ENCODE results near the gene CCR6. TPM values are rescaled to one million over a fixed set of nuclear protein-coding genes. Genes with fewer than 3 reads are reported as not detected.

CCR6 gene
- total RNA-seq, 1 donor = 14.8 TPM

DNA sequence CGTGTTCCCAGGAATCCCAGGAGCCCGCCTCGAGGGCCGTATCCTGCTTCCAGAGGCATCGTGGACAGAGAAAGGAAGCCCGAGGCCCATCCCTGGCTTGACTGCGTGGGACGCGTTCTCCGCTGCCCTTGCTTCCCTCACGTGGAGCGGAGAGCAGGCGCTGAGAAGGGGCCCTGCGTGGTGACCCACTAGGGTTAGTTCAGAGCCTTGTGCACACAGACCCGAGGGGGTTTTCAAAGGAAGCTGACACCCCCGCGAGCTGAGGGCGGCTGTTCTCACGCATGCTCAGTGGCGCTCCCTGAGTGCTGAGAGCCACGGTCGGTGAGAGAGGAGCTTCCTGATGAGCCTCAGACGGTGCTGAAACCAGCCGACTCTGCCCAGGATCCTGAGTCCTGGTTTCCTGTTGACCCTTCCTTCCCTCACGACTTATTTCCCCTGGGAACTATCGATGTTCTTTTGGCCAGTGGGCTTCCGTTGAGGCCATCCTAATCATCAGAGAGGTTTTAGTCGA lies 28.9 kb upstream of the CCR6 start:
- Histone ChIP-seq H3K4me3 (ENCODE audit: low read length) (peak overlapping the region; percentile 20), H3K27me3 (ENCODE audit: insufficient read depth, low read length) (no peaks in the 10 kb centered on the region), H3K4me1 (ENCODE audit: insufficient read depth, low read length) (peaks cover 97% of the 10 kb centered on the region), H3K9me3 (ENCODE audit: low read depth, low read length) (no peaks in the 10 kb centered on the region)

DNA sequence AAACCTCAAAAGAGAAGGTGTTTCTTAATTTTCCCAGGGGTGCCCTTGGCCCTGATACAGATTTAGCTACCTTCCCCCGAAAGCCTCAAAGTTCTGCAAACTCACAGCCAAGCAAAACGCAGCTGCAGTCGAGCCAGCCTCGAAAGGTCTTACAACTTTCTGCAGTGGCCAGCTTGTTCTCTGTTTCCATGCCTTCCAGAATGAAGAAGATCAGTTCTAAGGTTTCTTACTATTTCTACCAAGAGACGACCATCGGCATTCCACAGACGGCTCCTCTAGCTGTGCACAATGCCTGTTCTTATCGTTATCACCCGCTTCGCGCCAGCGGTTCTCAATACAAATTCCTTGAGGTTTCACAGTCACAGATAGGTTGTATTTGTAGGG lies 28.5 kb upstream of the CCR6 start:
- Histone ChIP-seq H3K27me3 (ENCODE audit: insufficient read depth, low read length) (no peaks in the 10 kb centered on the region), H3K4me3 (ENCODE audit: low read length) (no peak overlapping the region), H3K4me1 (ENCODE audit: insufficient read depth, low read length) (peaks cover 98% of the 10 kb centered on the region), H3K9me3 (ENCODE audit: low read depth, low read length) (no peaks in the 10 kb centered on the region)

DNA sequence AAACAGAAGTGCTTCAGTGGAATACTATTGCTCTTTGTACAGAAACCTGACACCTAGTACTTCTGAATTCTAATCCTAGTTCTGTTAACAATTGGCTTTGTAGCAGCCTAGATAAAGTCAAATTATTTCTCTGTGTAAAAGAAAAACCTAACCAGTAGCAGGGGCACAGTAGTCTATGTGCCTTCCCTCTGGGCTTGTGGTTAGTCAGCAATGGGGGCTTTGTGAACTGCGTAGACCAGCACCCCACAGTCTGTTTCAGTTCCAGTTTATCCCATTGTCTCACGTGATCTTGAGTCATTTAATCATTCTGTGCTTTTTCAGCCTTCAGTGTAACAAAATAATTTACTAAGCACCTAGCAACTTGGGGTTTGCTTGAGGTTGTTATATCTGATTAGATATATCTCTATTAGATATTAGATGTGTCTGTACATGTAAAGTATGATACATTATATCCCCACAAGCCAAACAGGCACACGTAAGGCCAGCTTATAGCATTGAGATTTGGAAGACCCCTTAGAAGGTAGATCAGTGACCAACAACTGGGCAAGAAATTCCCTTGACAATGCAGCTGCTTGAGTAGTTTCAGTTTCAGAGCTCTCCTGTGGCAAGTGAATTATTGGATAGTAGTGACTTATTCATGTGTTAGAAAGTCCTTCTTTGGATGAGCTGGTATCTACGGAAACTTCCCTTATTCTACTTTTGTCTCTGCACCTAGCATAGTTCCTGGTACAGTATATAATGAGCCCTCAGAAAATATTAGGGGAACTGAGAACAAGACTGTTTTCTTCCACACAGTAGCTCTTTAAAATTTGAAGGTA lies 27.9 kb upstream of the CCR6 start:
- no peaks in the 10 kb centered on the region for H3K9me3 ChIP-seq (ENCODE audit: low read depth, low read length)
- peaks cover 96% of the 10 kb centered on the region for H3K4me1 ChIP-seq (ENCODE audit: insufficient read depth, low read length)
- H3K4me3 ChIP-seq (ENCODE audit: low read length) = no peak overlapping the region
- H3K27me3 ChIP-seq (ENCODE audit: insufficient read depth, low read length) = no peaks in the 10 kb centered on the region

DNA sequence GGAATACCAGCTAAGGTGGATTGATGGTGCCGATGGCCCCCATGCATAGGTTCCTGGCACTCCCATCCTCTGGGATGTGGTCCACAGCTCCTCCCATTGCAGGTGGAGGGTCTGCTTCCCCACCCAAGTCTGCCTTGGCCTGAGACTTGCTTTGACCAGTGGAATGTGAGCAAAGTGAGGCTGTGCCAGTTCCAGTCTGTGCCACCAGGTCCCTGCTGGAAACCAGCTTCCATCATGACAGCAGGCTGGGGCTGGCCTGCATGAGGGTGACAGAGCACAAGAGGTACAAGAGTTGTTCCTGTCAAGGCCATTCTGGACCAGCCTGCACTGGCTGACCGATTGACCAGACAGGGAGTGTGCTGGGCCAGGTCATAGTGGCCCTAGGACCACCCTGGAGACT lies 27.0 kb upstream of the CCR6 start:
- Histone ChIP-seq H3K9me3 (ENCODE audit: low read depth, low read length) (no peaks in the 10 kb centered on the region), H3K4me1 (ENCODE audit: insufficient read depth, low read length) (peaks cover 87% of the 10 kb centered on the region), H3K4me3 (ENCODE audit: low read length) (no peak overlapping the region), H3K27me3 (ENCODE audit: insufficient read depth, low read length) (no peaks in the 10 kb centered on the region)

DNA sequence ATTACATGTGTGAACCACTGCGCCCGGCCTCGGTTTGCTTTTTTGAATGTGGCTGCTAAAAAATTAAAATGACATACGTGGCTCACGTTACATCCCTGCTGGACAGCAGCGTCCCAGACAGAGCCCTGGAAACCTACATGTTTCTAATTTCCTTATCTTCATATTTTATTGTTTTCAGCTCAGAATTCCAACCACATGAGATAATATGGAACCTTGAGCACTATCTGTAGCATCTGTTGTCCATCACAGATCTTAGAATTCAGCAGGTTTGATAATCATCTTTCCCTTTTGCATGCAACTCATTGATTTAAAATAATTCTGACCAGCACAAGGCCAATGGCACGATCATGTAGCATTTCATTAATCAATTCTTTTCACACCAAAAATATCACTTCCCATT lies 25.9 kb upstream of the CCR6 start:
- no peaks in the 10 kb centered on the region for H3K27me3 ChIP-seq (ENCODE audit: insufficient read depth, low read length)
- H3K4me3 ChIP-seq (ENCODE audit: low read length) = no peak overlapping the region
- no peaks in the 10 kb centered on the region for H3K9me3 ChIP-seq (ENCODE audit: low read depth, low read length)
- H3K4me1 ChIP-seq (ENCODE audit: insufficient read depth, low read length) = peaks cover 76% of the 10 kb centered on the region

DNA sequence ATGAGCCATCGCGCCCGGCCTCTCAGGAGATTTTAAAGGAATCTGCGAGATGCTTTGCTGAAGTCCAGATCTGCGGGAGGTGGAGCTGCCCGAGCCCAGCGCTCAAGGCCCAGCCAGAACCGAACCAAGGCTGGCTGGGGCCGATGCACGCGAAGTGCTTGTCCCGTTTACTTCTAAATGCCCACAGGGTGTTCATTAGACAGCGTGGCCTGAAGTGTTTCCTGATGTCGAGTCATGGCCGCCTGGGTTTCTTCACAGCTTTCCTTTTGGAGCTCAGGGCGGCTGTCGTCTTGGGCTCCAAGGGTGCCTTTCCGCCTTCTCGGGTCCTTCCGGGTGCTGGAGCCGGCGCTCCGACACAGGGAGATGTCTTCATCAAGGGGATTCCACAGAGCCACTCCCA lies 25.1 kb upstream of the CCR6 start:
- H3K9me3 ChIP-seq (ENCODE audit: low read depth, low read length) = no peaks in the 10 kb centered on the region
- peaks cover 75% of the 10 kb centered on the region for H3K4me1 ChIP-seq (ENCODE audit: insufficient read depth, low read length)
- H3K4me3 ChIP-seq (ENCODE audit: low read length) = no peak overlapping the region
- no peaks in the 10 kb centered on the region for H3K27me3 ChIP-seq (ENCODE audit: insufficient read depth, low read length)

DNA sequence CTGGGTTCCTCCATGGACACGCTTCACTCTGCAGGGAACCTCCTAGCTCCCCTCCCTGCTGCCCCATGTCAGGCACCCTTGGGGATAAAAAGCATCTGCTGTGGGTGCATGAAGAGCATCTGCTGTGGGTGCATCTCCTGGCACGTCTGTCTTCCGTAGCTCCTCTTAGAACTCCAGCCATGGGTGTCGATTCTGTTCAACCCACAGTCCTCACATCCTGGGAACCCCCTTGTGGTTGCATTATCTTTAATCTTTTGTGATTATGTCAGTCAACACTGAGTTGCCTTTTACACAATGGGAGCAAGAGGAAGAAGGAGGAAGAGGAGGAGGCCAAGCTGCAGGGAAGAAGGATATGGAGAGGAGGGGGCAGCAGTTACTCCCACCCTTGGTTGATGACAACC lies 24.1 kb upstream of the CCR6 start:
- Histone ChIP-seq H3K4me1 (ENCODE audit: insufficient read depth, low read length) (peaks cover 75% of the 10 kb centered on the region), H3K9me3 (ENCODE audit: low read depth, low read length) (no peaks in the 10 kb centered on the region), H3K4me3 (ENCODE audit: low read length) (no peak overlapping the region), H3K27me3 (ENCODE audit: insufficient read depth, low read length) (no peaks in the 10 kb centered on the region)

DNA sequence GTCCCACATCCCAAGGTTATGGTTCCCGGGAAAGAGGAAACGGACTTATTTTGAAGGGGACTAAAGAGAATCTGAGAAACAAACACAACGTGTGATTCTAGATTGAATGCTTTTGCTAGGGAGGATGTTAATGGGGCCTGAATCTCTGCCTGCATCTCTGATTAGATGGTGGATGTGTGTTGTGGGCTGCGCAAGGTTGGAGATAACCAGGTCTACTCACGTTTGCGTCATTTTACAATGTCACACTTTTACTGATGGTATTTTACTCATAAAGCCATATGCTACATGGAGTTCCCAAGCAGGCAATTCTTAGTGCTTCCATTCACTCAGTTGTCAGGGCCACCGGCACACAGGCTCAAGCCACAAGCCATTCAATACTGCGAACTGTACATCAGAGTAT lies 23.2 kb upstream of the CCR6 start:
- no peak overlapping the region for H3K4me3 ChIP-seq (ENCODE audit: low read length)
- H3K27me3 ChIP-seq (ENCODE audit: insufficient read depth, low read length) = no peaks in the 10 kb centered on the region
- peaks cover 69% of the 10 kb centered on the region for H3K4me1 ChIP-seq (ENCODE audit: insufficient read depth, low read length)
- no peaks in the 10 kb centered on the region for H3K9me3 ChIP-seq (ENCODE audit: low read depth, low read length)

DNA sequence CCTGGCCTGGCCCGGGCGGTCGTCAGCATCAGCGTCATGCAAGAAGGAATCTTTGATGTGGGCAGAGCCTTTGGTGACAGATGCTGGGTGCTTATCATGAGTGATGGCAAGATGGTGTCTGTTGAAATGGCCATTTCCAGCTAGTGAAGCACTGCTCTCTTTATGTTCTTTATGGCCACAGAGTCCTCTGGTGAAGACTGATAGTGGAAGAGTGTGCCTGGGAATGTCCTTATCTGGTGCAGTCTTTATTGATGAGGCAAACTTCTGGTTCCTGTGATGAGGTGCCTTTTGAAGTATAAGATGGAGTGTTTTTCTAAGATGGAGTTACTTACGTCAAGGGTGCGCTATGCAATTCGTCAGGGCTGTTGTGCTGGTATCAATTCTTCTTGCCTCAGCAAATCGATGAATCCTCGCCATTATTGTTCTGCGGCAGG lies 22.6 kb upstream of the CCR6 start:
- no peaks in the 10 kb centered on the region for H3K9me3 ChIP-seq (ENCODE audit: low read depth, low read length)
- H3K4me1 ChIP-seq (ENCODE audit: insufficient read depth, low read length) = peaks cover 67% of the 10 kb centered on the region
- H3K27me3 ChIP-seq (ENCODE audit: insufficient read depth, low read length) = no peaks in the 10 kb centered on the region
- H3K4me3 ChIP-seq (ENCODE audit: low read length) = no peak overlapping the region

DNA sequence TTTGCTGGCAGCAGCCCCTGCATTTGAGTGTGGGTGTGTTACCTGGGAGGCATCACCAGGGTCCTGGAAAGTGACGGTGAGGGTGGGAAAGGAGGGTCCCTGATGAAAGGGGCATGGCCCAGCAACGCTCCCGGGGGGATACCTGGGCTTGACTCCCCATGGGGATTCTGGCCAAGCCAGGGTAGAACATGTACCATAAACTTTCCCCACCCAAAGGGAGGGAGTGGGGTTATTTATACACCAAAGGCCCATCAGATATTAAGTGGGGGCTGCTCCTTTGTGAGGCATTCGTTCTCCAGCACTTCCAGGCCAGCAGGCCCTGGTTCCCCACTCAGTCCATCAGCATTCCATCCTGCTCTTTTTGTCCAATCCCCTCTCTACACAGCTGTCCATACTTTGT lies 20.6 kb upstream of the CCR6 start:
- H3K4me1 ChIP-seq (ENCODE audit: insufficient read depth, low read length) = peaks cover 53% of the 10 kb centered on the region
- no peaks in the 10 kb centered on the region for H3K27me3 ChIP-seq (ENCODE audit: insufficient read depth, low read length)
- H3K4me3 ChIP-seq (ENCODE audit: low read length) = no peak overlapping the region
- no peaks in the 10 kb centered on the region for H3K9me3 ChIP-seq (ENCODE audit: low read depth, low read length)

DNA sequence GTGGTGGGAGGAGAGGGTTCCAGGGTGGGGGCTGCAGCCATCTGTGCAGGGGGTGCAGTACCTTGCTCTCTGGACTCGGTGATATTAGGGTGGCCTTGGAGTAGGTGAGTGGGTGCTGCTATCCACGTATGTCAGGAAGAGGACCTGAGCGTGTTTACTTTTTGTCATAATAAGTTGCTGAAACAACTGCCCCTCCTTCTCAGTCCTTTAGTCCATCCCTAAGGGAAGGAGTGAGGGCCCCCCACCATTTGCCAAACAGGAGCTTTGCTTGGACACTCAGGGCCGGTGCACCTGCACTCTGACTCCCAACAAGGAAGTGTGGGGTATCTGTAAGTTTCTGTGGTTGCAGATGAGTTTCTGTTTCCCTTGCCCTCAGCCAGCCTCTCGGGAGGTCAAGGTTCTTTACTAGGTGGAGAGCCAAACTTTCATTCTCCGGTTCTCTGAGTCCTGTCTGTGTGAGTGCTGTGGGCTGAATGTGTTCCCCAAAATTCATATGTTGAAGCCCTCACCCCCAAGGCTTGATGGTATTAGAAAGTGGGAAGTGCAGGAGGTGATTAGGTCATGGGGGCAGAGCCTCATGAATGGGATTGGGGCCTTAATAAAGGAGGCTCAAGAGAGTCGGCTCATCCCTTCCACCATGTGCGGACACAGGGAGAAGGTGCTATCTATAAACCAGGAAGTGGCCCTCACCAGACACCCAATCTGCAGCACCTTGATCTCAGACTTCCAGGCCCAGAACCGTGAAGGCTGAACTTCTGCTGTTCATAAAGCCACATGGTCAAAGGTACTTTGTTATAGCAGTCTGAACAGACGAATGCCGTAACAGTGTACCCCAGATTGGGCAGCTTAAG lies 19.6 kb upstream of the CCR6 start:
- peaks cover 43% of the 10 kb centered on the region for H3K4me1 ChIP-seq (ENCODE audit: insufficient read depth, low read length)
- no peak overlapping the region for H3K4me3 ChIP-seq (ENCODE audit: low read length)
- no peaks in the 10 kb centered on the region for H3K9me3 ChIP-seq (ENCODE audit: low read depth, low read length)
- no peaks in the 10 kb centered on the region for H3K27me3 ChIP-seq (ENCODE audit: insufficient read depth, low read length)

DNA sequence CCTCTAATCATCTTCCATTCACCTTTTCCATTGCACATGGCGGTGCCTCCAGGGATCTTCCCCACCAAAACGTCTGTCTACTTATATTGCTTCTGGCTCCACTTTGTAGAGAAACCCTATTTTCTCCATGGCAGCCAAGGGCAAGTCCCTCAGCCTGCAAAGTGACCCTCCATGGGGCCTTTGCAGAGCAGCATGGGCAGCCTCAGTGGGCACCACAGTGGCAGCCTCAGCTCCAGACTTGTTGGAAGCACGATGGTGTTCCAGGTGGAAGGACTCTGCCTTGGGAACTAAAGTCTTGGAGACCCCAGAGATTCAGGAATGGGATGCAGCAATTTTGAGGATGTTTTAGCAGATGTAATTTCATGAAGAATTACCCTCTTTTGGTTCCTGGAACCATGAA lies 18.5 kb upstream of the CCR6 start:
- H3K27me3 ChIP-seq (ENCODE audit: insufficient read depth, low read length) = no peaks in the 10 kb centered on the region
- peaks cover 32% of the 10 kb centered on the region for H3K4me1 ChIP-seq (ENCODE audit: insufficient read depth, low read length)

DNA sequence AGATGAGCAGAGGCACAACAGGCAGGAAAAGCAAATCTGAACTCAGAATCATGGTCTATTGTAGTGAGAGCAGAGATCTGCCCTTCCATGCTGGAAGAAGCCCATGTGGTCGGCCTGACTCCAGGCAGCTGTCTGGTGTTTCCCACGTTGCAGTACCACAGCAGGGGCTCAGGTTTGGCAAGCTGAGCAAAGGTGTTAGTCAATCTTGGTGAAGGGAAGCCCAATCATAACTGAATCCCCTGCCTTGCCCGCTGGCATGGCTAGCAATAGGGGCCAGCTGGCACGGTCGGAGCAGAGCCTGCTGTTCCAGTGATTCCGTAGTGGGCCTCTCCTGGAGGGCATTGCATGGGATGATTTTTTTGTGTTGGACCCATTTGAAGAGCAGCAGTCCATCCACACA lies 17.8 kb upstream of the CCR6 start:
- H3K4me1 ChIP-seq (ENCODE audit: insufficient read depth, low read length) = peaks cover 35% of the 10 kb centered on the region
- no peaks in the 10 kb centered on the region for H3K27me3 ChIP-seq (ENCODE audit: insufficient read depth, low read length)
- no peaks in the 10 kb centered on the region for H3K9me3 ChIP-seq (ENCODE audit: low read depth, low read length)
- H3K4me3 ChIP-seq (ENCODE audit: low read length) = no peak overlapping the region

More for the DNA sequence above, 18.5 kb upstream of the CCR6 start:
- Histone ChIP-seq H3K9me3 (ENCODE audit: low read depth, low read length) (no peaks in the 10 kb centered on the region), H3K4me3 (ENCODE audit: low read length) (no peak overlapping the region)

DNA sequence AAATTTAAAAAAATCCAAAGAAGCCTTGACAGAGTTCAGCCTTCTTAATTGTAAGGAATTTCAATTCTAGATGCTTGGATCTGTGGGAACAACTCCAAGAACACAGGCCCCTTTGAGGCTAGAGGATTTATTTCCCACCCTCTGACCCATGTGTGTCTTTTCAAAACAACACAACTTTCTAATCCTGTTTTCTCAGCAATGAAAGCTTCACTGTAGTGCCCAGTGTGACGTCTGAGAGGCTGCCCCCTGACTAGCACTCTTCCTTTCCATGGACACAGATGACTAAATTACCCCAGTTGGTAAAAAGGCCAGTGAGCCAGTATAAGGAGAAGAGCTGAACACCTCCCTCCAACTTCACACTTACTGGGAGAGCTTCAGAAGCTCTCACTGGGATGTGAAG lies 16.5 kb upstream of the CCR6 start:
- peaks cover 38% of the 10 kb centered on the region for H3K4me1 ChIP-seq (ENCODE audit: insufficient read depth, low read length)
- no peaks in the 10 kb centered on the region for H3K27me3 ChIP-seq (ENCODE audit: insufficient read depth, low read length)
- no peaks in the 10 kb centered on the region for H3K9me3 ChIP-seq (ENCODE audit: low read depth, low read length)
- no peak overlapping the region for H3K4me3 ChIP-seq (ENCODE audit: low read length)

DNA sequence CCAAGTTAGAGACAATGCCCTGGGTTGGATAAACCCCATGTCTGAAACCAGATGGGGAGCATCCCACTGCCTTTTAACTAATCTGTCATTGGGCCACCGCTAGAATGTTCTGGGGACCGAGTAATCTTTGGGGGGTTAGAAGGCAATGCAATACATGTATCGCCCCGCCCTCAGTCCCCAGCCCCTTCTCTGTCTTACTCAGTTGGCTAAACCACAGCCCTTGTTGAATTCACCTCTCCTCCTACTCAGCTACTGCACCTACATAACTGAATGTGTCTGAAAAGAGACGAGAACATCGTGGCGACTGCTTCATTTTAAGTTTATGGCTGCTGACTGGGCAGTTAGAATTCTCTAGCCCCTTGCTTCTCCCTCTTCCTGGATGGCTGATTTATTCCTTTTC lies 15.1 kb upstream of the CCR6 start:
- Histone ChIP-seq H3K4me3 (ENCODE audit: low read length) (no peak overlapping the region), H3K27me3 (ENCODE audit: insufficient read depth, low read length) (no peaks in the 10 kb centered on the region), H3K9me3 (ENCODE audit: low read depth, low read length) (no peaks in the 10 kb centered on the region), H3K4me1 (ENCODE audit: insufficient read depth, low read length) (peaks cover 32% of the 10 kb centered on the region)

Data from mononuclear cell (primary cell).